Measurements from ENCODE around the gene NFIB. TPM values are rescaled to one million over a fixed set of nuclear protein-coding genes. Genes with fewer than 3 reads are reported as not detected.

The NFIB gene
- total and polyA plus RNA-seq, 8 donors, result 6.7 to 624 (median 71.4) TPM

DNA sequence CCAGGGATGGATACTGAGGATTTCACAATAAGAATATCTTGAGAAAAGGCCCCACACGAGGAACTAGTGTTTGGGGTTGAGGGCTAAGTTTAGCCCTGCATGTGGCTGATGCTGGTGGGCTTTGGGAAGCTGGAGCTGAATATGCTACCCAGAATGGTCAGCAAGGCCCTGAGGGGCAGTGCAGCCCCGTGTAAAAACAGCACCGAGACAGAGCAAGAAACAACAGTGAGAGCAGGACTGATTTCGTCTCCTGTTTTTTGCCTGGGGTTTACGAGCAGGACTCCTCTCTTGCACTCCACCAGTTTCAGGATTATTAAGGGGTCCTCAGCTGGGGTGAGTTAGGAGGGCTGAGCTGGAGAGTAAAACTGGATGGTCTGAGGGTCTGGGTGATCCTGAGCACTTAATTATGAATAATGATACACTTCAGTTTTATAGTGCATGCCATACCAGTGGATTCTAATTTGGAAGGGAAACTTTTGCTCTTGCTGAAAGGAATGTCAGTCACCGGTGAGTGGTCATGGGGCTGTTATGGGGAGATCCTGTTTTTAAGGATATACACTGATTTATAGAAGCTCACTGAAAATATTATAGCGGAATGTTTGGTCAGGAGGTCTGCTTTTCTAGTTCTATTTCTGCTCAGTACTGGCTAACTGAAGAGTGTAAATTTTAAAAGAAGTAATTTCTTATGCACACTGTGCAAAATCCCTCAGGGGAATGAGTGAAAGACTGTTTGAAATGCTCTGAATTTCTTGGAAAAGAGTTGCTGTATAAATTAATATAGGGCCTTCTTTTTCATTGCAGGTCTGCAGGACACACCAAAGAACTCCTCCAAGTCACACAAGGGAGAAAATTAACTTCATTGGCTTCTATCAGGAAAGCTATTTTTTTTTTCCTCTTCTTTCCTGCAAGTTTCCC is 42.7 kb upstream of the NFIB start:
- DNase-seq, result peak in 1 of 2 donors; percentile 9
- Histone ChIP-seq H3K27ac (no peak overlapping the region), H3K9me3 (no peaks in the 10 kb centered on the region), H3K27me3 (no peaks in the 10 kb centered on the region), H3K4me3 (no peak overlapping the region), H3K4me1 (peaks cover 0 to 24% (median 12%) of the 10 kb centered on the region in 4 donors), H3K36me3 (no peaks in the 10 kb centered on the region)
- TF ChIP-seq POLR2A (IDR thresholded peaks at IDR 0.05), result no peak
- TF ChIP-seq, protein P1, sequence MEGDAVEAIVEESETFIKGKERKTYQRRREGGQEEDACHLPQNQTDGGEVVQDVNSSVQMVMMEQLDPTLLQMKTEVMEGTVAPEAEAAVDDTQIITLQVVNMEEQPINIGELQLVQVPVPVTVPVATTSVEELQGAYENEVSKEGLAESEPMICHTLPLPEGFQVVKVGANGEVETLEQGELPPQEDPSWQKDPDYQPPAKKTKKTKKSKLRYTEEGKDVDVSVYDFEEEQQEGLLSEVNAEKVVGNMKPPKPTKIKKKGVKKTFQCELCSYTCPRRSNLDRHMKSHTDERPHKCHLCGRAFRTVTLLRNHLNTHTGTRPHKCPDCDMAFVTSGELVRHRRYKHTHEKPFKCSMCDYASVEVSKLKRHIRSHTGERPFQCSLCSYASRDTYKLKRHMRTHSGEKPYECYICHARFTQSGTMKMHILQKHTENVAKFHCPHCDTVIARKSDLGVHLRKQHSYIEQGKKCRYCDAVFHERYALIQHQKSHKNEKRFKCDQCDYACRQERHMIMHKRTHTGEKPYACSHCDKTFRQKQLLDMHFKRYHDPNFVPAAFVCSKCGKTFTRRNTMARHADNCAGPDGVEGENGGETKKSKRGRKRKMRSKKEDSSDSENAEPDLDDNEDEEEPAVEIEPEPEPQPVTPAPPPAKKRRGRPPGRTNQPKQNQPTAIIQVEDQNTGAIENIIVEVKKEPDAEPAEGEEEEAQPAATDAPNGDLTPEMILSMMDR (IDR thresholded peaks at IDR 0.05), result no peak
- TF ChIP-seq POLR2AphosphoS5 (IDR thresholded peaks at IDR 0.05), result no peak
- no peak for TF ChIP-seq EP300 (IDR thresholded peaks at IDR 0.05)
- intact Hi-C loops (cut with DNase I; ENCODE audit: low total_unique reads), result no loop called here
- WGBS, 5 donors, result 82 to 89% (median 85%) methylated on average over 7 of the region's 7 CpGs

DNA sequence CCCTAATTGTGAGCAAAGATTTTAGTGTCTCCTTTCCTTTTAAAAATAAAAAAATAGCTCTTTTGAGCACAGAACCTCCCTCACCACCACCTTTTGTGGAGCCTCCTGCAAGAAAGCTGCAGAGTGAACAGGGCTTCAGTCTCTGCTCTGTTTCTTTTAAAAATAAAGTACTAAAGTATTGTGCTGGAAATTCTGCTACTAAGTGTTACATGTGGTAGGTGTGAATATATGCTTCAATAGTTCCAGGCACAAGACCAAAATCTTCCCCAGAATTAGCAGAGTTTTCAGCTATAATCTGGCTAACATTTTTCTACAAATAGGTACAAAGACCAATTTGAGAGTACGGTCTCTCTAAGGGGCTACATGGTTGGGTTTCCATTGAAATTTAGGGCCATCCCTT is 40.3 kb upstream of the NFIB start:
- H3K4me1 ChIP-seq, result peaks cover under 1 to 28% (median 21%) of the 10 kb centered on the region in 4 donors
- no peak overlapping the region for H3K4me3 ChIP-seq
- H3K27me3 ChIP-seq, result peaks cover 0 to 23% (median 18%) of the 10 kb centered on the region in 3 donors
- no peak for DNase-seq
- H3K27ac ChIP-seq, result no peak overlapping the region
- TF ChIP-seq POLR2A (IDR thresholded peaks at IDR 0.05), result no peak
- TF ChIP-seq EP300 (IDR thresholded peaks at IDR 0.05), result no peak
- TF ChIP-seq, protein P1 (IDR thresholded peaks at IDR 0.05), result no peak
- H3K9me3 ChIP-seq, result no peaks in the 10 kb centered on the region
- intact Hi-C loops (cut with DNase I; ENCODE audit: low total_unique reads), result loop anchor here (5.0 kb wide), 1 partner anchor 922 kb away; no protein-coding TSS in a partner anchor
- H3K36me3 ChIP-seq, result no peaks in the 10 kb centered on the region
- WGBS, 5 donors, result 91 to 100% (median 93%) methylated on average over 1 of the region's 1 CpG

DNA sequence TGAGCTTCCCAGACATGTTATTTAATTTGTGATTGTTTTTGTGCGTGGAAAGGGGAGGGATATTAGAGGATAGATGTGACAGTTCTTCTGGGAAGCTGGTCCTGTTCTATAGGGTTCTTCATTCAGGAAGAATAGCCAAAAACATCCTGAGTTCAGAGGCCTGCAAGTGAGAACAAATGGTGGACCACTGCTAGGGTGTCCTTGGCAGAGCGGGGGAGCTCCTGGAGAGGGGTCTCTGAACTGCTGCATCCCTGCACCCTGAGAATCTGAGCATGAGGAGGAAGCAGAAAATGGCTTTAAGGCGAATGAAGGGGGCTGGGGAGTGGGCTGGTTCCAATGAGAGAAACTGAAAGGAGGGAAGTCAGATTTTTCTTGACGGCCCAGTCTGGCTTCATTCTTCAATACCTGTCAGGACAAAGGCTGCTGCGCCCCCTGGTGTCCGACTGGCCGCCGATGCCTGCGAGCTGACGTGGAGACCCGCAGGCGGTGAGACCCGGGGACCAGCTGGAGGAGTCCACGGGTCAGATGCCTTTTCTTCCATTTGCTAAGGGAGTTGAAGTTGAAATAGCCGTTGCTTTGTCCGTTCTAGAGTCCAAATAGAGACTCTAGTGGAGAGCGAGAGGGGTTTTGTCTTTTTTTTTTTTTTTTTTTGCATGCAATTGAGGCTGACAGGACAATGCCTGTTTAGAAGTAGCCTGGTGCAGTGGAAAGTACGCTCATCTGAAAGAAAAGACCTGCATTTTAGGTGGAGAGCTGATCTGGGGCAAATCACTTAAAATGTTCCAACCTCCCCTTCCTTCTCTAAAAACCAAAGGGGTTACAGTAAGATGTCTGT is 39.5 kb upstream of the NFIB start:
- DNase-seq, result peak; percentile 95 to 96
- Histone ChIP-seq H3K4me1 (peaks cover 8 to 36% (median 29%) of the 10 kb centered on the region in 4 donors), H3K27me3 (peaks cover 0 to 31% (median 26%) of the 10 kb centered on the region in 3 donors), H3K9me3 (no peaks in the 10 kb centered on the region), H3K36me3 (no peaks in the 10 kb centered on the region), H3K27ac (peak overlapping the region in 1 of 5 donors; percentile 33), H3K4me3 (peak overlapping the region in 2 of 4 donors; percentile 6 to 10)
- peak in 1 of 3 donors; percentile 61 for TF ChIP-seq POLR2AphosphoS5 (IDR thresholded peaks at IDR 0.05)
- TF ChIP-seq, protein P1 (IDR thresholded peaks at IDR 0.05), result peak in 5 of 7 experiments; percentile 81 to 92 (median 88)
- no peak for TF ChIP-seq EP300 (IDR thresholded peaks at IDR 0.05)
- WGBS, 5 donors, result 13 to 17% (median 14%) methylated on average over 18 of the region's 18 CpGs
- intact Hi-C loops (cut with DNase I; ENCODE audit: low total_unique reads), result loop anchor here (5.0 kb wide), 1 partner anchor 921 kb away; no protein-coding TSS in a partner anchor

DNA sequence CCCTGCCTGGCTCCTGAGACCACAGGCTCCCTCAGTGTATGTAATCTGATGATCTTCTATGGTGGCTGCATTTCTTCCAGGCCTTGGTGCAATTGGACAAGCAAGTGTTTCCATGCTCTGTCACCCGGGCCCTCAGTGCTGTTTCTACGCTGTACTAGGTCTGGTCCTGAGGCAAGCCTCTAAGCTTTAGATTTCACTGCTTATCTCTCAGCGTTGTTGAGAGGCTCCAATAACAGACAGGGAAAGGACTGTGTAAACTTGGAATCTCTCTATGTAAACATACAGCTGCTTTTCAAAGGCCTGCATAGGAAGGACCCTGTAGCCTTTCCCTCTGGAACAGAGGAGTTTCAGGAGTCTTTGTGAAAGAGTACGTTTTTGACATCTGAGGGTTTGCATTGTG is 38.6 kb upstream of the NFIB start:
- no peaks in the 10 kb centered on the region for H3K36me3 ChIP-seq
- intact Hi-C loops (cut with DNase I; ENCODE audit: low total_unique reads), result loop anchor here (5.0 kb wide), 1 partner anchor 920 kb away; no protein-coding TSS in a partner anchor
- DNase-seq, result peak in 1 of 2 donors; percentile 23
- TF ChIP-seq, protein P1 (IDR thresholded peaks at IDR 0.05), result no peak
- TF ChIP-seq POLR2A (IDR thresholded peaks at IDR 0.05) (no peak), EP300 (IDR thresholded peaks at IDR 0.05) (no peak), POLR2AphosphoS5 (IDR thresholded peaks at IDR 0.05) (no peak)
- H3K4me3 ChIP-seq, result no peak overlapping the region
- 68 to 87% (median 78%) methylated on average over 4 of the region's 4 CpGs for WGBS, 5 donors
- H3K9me3 ChIP-seq, result no peaks in the 10 kb centered on the region
- H3K4me1 ChIP-seq, result peaks cover 18 to 45% (median 38%) of the 10 kb centered on the region in 4 donors
- H3K27ac ChIP-seq, result peak overlapping the region in 1 of 5 donors; percentile 33
- peaks cover 5 to 40% (median 35%) of the 10 kb centered on the region in 3 donors for H3K27me3 ChIP-seq

All from stomach (tissue), 9 donors.